ENCODE measurements around the gene HOATZ. TPM values are rescaled to one million over a fixed set of nuclear protein-coding genes. Genes with fewer than 3 reads are reported as not detected.

HOATZ gene
- total RNA-seq, result not detected in 2 replicates

GRCh38 chr11:111514216-111515031 lies at the start of gene HOATZ:
Gene HOATZ, plus strand, starts transcription at chr11:111514778. Its CDS starts 7 bp downstream, at chr11:111514785.

GRCh38 chr11:111512296-111513239 lies 2.0 kb upstream of the HOATZ start, which contains the start of gene BTG4:
Gene BTG4, minus strand, starts transcription at chr11:111512386. Its CDS starts 13,610 bp downstream, at chr11:111498776.

GRCh38 chr11:111540114-111540936 lies 25.7 kb downstream of the HOATZ start, which contains the start of gene LAYN:
Gene LAYN, plus strand, starts transcription at chr11:111540720. Its CDS starts 124 bp downstream, at chr11:111540844.

Other genes starting within 250 kb of the HOATZ start
- not detected in 2 replicates for gene POU2AF3, start 216.2 kb upstream of the HOATZ start, total RNA-seq
- gene POU2AF1, start 135.5 kb upstream of the HOATZ start, total RNA-seq, result not detected in 2 replicates
- gene BTG4, start 2.4 kb upstream of the HOATZ start, total RNA-seq, result not detected in 2 replicates
- gene LAYN, start 25.9 kb downstream of the HOATZ start, total RNA-seq, result 3.9 and 4.1 TPM in 2 replicates
- gene SIK2, start 87.7 kb downstream of the HOATZ start, total RNA-seq, result 14.6 and 15.1 TPM in 2 replicates